Transverse colon (tissue), 4 donors: ENCODE measurements around the gene COL4A1. TPM values are rescaled to one million over a fixed set of nuclear protein-coding genes. Genes with fewer than 3 reads are reported as not detected.
A peak's percentile ranks its signal among the peaks of the same experiment; 100 is the strongest.

Experiments
- DNase-seq: peaks from one replicate; pipeline ENCODE4 v3.0.0-alpha.2; 2019
- H3K27ac ChIP-seq, 4 donors: fragments of 200-600 bp; sonication (generic); 2 replicates each; pipeline ENCODE4 v1.5.1; 2016 to 2018; ENCODE audit warnings: inconsistent platforms in 4 of 4
- H3K27me3 ChIP-seq: fragments of 200-600 bp; sonication (generic); 2 replicates; pipeline ENCODE4 v1.5.1; 2017; ENCODE audit warnings: inconsistent platforms
- H3K36me3 ChIP-seq, 4 donors: fragments of 200-600 bp; sonication (generic); 2 replicates each; pipeline ENCODE4 v1.5.1; 2017 to 2019; ENCODE audit warnings: inconsistent platforms in 4 of 4
- H3K4me1 ChIP-seq, 4 donors: fragments of 200-600 bp; sonication (generic); 2 replicates each; pipeline ENCODE4 v1.5.1; 2017 to 2020; ENCODE audit warnings: inconsistent platforms in 4 of 4
- H3K4me3 ChIP-seq, 4 donors: fragments of 200-600 bp; sonication (generic); 1 replicate in 1 of 4; 2 replicates in 3 of 4; pipeline versions ENCODE4 v1.5.1 to v1.6.1; 2017 to 2019; ENCODE audit warnings: inconsistent platforms in 4 of 4
- H3K9me3 ChIP-seq, 2 donors: fragments of 200-600 bp; sonication (generic); 2 replicates each; pipeline ENCODE4 v1.5.1; 2017 to 2019; ENCODE audit warnings: inconsistent platforms in 2 of 2
- EP300 ChIP-seq: sonication (generic); formaldehyde crosslinking; IDR thresholded peaks from one replicate; pipeline ENCODE4 v1.6.1; 2017; ENCODE audit warnings: antibody characterized with exemption, low read depth
- POLR2A ChIP-seq: fragments of 450-650 bp; IDR thresholded peaks from one replicate; pipeline ENCODE4 v1.6.1; 2016; ENCODE audit warnings: antibody characterized with exemption, mild to moderate bottlenecking, moderate library complexity
- POLR2AphosphoS5 ChIP-seq, 3 donors: sonication (generic); formaldehyde crosslinking; IDR thresholded peaks; one replicate each; pipeline ENCODE4 v1.6.1; 2016; ENCODE audit warnings: antibody characterized with exemption in 3 of 3
- WGBS, 2 donors: methylation state at CpG; one replicate each; pipeline ENCODE4 v1.1.5; 2018; ENCODE audit warnings: low coverage in 1 of 2; 5-methylcytosine and 5-hydroxymethylcytosine counted together
- in situ Hi-C, 4 donors: fragments of 200-750 bp; cut with MboI; loops; one replicate each; pipeline versions ENCODE4 v1.15.0 to v1.15.1; 2017; ENCODE audit warnings: low sequenced_read_pairs in 3 of 4, low pct_ligation_motif_present in 1 of 4, low pct_unique_long_range_greater_than_20kb in 1 of 4
- intact Hi-C: fragments of 100-400 bp; cut with DNase I; formaldehyde crosslinking; loops from one replicate; pipeline ENCODE4 v1.15.1; 2023; ENCODE audit warnings: low total_unique reads
- total RNA-seq, 4 donors: library from RNA; depleted of rRNA; stranded (reverse); fragments of >200 nt; gene quantifications; one replicate each; pipeline ENCODE4 v1.1.0, GENCODE V29; 2016
- TF ChIP-seq, protein P1 (sequence below), 5 experiments: fragments of 200-600 bp in 3 of 5; fragments of 450-650 bp in 2 of 5; sonication (generic) in 3 of 5; IDR thresholded peaks; 1 replicate in 2 of 5; 2 replicates in 3 of 5; pipeline ENCODE4 v1.5.1; 2016 to 2017; ENCODE audit warnings: antibody characterized with exemption in 5 of 5, inconsistent platforms in 3 of 5, mild to moderate bottlenecking in 2 of 5, moderate library complexity in 1 of 5

The COL4A1 gene
- total RNA-seq, 4 donors from 2014 or later: 46.4 to 180 (median 99.2) TPM

DNA sequence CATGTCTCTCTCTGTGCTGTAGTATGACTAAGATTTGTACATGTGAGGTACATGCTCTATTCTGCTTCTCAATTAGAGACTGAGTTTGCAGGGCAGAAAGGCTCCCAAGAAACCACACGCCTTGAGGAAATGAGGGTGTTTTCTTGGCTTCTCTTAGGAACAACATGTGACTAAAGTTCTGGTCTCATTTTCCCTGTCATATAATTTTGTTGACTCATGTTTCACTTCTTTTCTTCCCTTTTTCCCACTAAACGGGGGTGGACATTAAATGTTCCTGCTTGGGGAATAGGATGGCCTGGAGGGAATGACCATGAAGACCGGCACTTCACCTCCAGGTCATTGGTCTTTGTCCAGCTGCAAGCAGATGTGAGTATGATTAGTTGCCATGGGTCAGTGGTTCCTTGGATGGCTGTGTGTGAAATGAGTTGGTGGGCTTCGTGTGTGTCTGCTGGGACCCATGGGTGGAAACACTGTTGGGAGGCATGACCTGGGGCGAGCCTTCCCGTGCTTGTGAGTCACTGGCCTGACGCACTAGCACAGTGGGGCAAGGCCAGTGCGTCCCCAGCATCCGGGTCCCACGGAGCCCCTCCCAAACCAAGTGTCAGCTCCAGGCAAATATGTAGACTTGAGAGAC is 56.6 kb downstream of the COL4A1 start:
- intact Hi-C loops: no loop called here

DNA sequence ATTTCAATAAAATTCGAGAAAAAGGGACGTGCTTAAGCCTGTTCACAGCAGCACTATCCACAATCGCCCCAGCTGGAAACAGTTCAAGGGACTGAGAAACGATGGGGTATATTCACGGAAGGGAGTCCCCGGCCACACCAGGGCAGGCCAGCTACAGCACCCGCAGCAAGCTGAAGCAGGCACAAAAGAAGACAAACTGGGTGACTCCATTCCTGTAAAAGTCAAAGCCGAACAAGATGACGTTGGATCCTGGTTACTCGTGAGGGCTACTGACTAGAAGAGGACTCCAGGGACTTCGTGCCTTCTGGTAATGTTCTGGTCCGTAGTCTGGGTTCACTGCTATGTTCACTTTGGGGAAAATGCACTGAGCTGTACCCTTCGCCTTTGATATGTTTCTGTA is 57.6 kb downstream of the COL4A1 start:
- no peaks in the 10 kb centered on the region for H3K36me3 ChIP-seq
- peak overlapping the region; percentile 83 to 87 (median 84) for H3K27ac ChIP-seq
- no peaks in the 10 kb centered on the region for H3K27me3 ChIP-seq
- DNase-seq: no peak
- WGBS, 2 donors: 76 to 94% methylated on average over 6 to 13 of the region's 13 CpGs
- H3K4me1 ChIP-seq: peaks cover 13 to 46% (median 26%) of the 10 kb centered on the region in 4 donors
- H3K9me3 ChIP-seq: no peaks in the 10 kb centered on the region
- in situ Hi-C loops: loop anchor here in 1 of 4 donors (25.0 kb wide), 1 partner anchor 163 kb away; no protein-coding TSS in a partner anchor
- TF ChIP-seq POLR2A (no peak), EP300 (no peak), POLR2AphosphoS5 (IDR thresholded peaks at IDR 0.05) (no peak)
- TF ChIP-seq, protein P1, sequence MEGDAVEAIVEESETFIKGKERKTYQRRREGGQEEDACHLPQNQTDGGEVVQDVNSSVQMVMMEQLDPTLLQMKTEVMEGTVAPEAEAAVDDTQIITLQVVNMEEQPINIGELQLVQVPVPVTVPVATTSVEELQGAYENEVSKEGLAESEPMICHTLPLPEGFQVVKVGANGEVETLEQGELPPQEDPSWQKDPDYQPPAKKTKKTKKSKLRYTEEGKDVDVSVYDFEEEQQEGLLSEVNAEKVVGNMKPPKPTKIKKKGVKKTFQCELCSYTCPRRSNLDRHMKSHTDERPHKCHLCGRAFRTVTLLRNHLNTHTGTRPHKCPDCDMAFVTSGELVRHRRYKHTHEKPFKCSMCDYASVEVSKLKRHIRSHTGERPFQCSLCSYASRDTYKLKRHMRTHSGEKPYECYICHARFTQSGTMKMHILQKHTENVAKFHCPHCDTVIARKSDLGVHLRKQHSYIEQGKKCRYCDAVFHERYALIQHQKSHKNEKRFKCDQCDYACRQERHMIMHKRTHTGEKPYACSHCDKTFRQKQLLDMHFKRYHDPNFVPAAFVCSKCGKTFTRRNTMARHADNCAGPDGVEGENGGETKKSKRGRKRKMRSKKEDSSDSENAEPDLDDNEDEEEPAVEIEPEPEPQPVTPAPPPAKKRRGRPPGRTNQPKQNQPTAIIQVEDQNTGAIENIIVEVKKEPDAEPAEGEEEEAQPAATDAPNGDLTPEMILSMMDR (IDR thresholded peaks at IDR 0.05): no peak
- intact Hi-C loops: no loop called here
- H3K4me3 ChIP-seq: no peak overlapping the region

More for the DNA sequence above, 56.6 kb downstream of the COL4A1 start:
- Histone ChIP-seq H3K4me3 (no peak overlapping the region), H3K4me1 (peaks cover 7 to 45% (median 22%) of the 10 kb centered on the region in 4 donors), H3K27me3 (no peaks in the 10 kb centered on the region), H3K9me3 (no peaks in the 10 kb centered on the region), H3K27ac (peak overlapping the region; percentile 83 to 87 (median 84)), H3K36me3 (no peaks in the 10 kb centered on the region)
- TF ChIP-seq POLR2AphosphoS5 (IDR thresholded peaks at IDR 0.05) (peak in 2 of 3 donors; percentile 14 to 66), POLR2A (no peak)
- no peak for DNase-seq
- in situ Hi-C loops: no loop called here
- WGBS, 2 donors: 11 to 61% methylated on average over 1 to 10 of the region's 10 CpGs

DNA sequence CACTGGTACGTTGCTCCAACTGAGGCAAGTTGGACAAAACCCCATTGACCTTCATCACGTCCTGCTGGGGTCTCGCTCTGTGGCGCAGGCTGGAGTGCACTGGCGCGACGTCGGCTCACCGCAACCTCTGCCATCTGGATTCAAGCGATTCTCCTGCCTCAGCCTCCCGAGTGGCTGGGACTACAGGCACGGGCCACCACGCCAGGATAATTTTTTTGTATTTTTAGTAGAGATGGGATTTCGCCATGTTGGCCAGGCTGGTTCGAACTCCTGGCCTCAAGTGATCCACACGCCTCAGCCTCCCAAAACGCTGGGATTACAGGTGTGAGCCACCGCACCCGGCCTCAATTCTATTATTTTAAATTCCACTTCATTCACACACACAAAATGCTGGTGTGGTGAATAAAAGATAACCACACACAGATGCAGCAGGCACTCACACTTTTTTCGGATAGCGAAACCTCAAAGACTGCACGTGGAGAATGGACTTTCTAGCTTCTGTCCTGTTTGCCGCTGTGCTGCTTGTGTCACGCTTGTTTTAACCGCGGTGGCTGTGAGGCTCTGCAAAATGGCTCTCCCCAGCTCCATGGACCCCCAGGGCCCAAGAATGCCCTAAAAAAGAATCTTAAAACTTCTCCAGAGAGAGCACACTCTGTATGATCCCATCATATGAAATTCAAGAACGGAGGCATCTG is 58.4 kb downstream of the COL4A1 start:
- no peak for DNase-seq
- Histone ChIP-seq H3K36me3 (no peaks in the 10 kb centered on the region), H3K9me3 (no peaks in the 10 kb centered on the region), H3K4me1 (peaks cover 13 to 46% (median 28%) of the 10 kb centered on the region in 4 donors), H3K27me3 (no peaks in the 10 kb centered on the region), H3K4me3 (no peak overlapping the region), H3K27ac (peak overlapping the region; percentile 83 to 87 (median 84))
- intact Hi-C loops (no loop called here), in situ Hi-C loops (loop anchor here in 1 of 4 donors (25.0 kb wide), 1 partner anchor 164 kb away; no protein-coding TSS in a partner anchor)
- TF ChIP-seq EP300: no peak
- no peak for TF ChIP-seq POLR2AphosphoS5 (IDR thresholded peaks at IDR 0.05)
- no peak for TF ChIP-seq POLR2A
- WGBS, 2 donors: 93 to 95% methylated on average over 10 to 27 of the region's 27 CpGs

DNA sequence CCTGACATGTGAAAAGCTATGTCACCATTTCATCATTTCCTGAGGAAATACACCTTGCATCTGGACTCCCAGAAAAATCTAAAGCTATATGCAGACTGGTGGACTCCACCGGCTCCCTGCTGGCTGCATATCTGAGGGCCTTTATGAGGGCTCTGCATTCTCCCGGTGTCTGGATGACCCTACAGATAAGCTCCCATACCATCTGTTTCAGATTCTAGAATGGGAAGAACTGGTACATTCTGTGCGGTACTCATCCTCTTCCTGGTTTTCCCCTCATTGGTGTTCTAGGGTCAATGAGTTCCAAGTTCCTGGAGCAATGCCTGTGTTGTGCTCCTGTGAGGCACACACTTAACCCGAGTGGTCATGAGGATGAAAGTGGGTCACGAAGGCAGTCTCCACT is 60.4 kb downstream of the COL4A1 start:
- intact Hi-C loops: no loop called here
- in situ Hi-C loops: loop anchor here in 1 of 4 donors (25.0 kb wide), 1 partner anchor 166 kb away; no protein-coding TSS in a partner anchor
- Histone ChIP-seq H3K4me3 (no peak overlapping the region), H3K27ac (peak overlapping the region; percentile 83 to 87 (median 84)), H3K27me3 (no peaks in the 10 kb centered on the region), H3K36me3 (no peaks in the 10 kb centered on the region), H3K9me3 (no peaks in the 10 kb centered on the region), H3K4me1 (peaks cover 13 to 47% (median 28%) of the 10 kb centered on the region in 4 donors)
- DNase-seq: no peak
- TF ChIP-seq POLR2AphosphoS5 (IDR thresholded peaks at IDR 0.05) (peak in 1 of 3 donors; percentile 10), EP300 (peak; percentile 40)
- TF ChIP-seq, protein P1 (IDR thresholded peaks at IDR 0.05): no peak
- WGBS, 2 donors: 55 to 87% methylated on average over 3 to 5 of the region's 5 CpGs

DNA sequence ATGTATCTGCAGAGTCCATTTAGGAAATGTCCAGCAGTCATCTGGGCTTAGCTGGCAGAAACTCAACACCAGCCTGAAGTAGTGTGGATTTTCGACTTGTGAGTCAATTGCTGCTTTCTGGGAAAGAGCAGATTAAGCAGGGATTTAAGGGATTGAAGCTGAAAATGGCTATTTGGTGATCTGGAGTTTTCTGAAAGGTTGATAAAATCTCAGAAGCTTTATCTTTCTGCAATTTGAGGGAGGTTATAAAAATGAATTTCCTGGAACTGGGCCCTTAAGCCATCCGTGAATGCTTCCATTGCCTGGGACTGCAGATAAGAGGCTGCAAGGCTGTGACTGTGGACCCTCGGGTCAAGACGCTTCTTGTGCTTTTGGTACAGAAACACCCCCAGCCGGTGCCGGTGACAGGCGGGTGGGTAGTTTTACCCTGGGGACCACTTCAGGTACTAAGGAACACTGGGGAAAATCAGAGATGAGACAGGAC is 61.5 kb downstream of the COL4A1 start:
- H3K9me3 ChIP-seq: no peaks in the 10 kb centered on the region
- no peak overlapping the region for H3K4me3 ChIP-seq
- TF ChIP-seq POLR2A (no peak), POLR2AphosphoS5 (IDR thresholded peaks at IDR 0.05) (no peak), EP300 (no peak)
- TF ChIP-seq, protein P1 (IDR thresholded peaks at IDR 0.05): no peak
- H3K27ac ChIP-seq: peak overlapping the region; percentile 83 to 87 (median 84)
- no peaks in the 10 kb centered on the region for H3K36me3 ChIP-seq
- in situ Hi-C loops: loop anchor here in 1 of 4 donors (25.0 kb wide), 1 partner anchor 167 kb away; no protein-coding TSS in a partner anchor
- H3K4me1 ChIP-seq: peaks cover 13 to 39% (median 25%) of the 10 kb centered on the region in 4 donors
- intact Hi-C loops: no loop called here
- no peaks in the 10 kb centered on the region for H3K27me3 ChIP-seq
- whole genome bisulfite sequencing, 2 donors: 70 to 74% methylated on average over 2 to 7 of the region's 7 CpGs
- DNase-seq: no peak
